NCI-H526 treated with DMSO at 0.1 percent for 48 hours (cell line): Measurements from ENCODE around the gene RSU1.
"Not testable (repeated sequence)": the region's sequence is repeated elsewhere in the genome, so short reads cannot be mapped to it uniquely, and the experiment has no call there.

ENCODE experiments used
- DNase-seq: peaks from one replicate; lab custom pipeline; 2025; lab: John Stamatoyannopoulos, UW

Gene RSU1

GRCh38 chr10:16817125-16818019 lies at the start of gene RSU1:
RSU1 (minus strand) TSS chr10:16817424; CDS start chr10:16817081, 343 bp downstream.
- peak; percentile 93 for DNase-seq

- no peak for DNase-seq
These were observed 49.5 kb upstream of the RSU1 start for GRCh38 chr10:16866541-16867275.

GRCh38 chr10:16865766-16866165 lies 48.5 kb upstream of the RSU1 start:
- no peak for DNase-seq

- DNase-seq = no peak
These were observed 46.5 kb upstream of the RSU1 start for GRCh38 chr10:16863766-16864165.

- no peak for DNase-seq
These were observed 40.2 kb upstream of the RSU1 start for GRCh38 chr10:16857419-16857818.

- DNase-seq = no peak
These were observed 39.3 kb upstream of the RSU1 start for GRCh38 chr10:16856567-16856966.

- no peak for DNase-seq
These were observed 38.9 kb upstream of the RSU1 start for GRCh38 chr10:16856092-16856491.

GRCh38 chr10:16854623-16855022 lies 37.4 kb upstream of the RSU1 start:
- DNase-seq = no peak

- no peak for DNase-seq
These were observed 36.6 kb upstream of the RSU1 start for GRCh38 chr10:16853809-16854208.

GRCh38 chr10:16853201-16853600 lies 36.0 kb upstream of the RSU1 start:
- DNase-seq = no peak

GRCh38 chr10:16852624-16853023 lies 35.4 kb upstream of the RSU1 start:
- no peak for DNase-seq

- no peak for DNase-seq
These were observed 31.4 kb upstream of the RSU1 start for GRCh38 chr10:16848562-16849154.

- DNase-seq = no peak
These were observed 30.4 kb upstream of the RSU1 start for GRCh38 chr10:16847644-16848043.

- no peak for DNase-seq
These were observed 28.0 kb upstream of the RSU1 start for GRCh38 chr10:16845248-16845647.

- peak; percentile 25 for DNase-seq
These were observed 26.1 kb upstream of the RSU1 start for GRCh38 chr10:16843252-16843870.

- DNase-seq = no peak
These were observed 18.0 kb upstream of the RSU1 start for GRCh38 chr10:16835228-16835627.

GRCh38 chr10:16832351-16833080 lies 15.3 kb upstream of the RSU1 start:
- DNase-seq = no peak

GRCh38 chr10:16828701-16829175 lies 11.5 kb upstream of the RSU1 start:
- no peak for DNase-seq

- peak; percentile 41 for DNase-seq
These were observed 10.9 kb upstream of the RSU1 start for GRCh38 chr10:16828114-16828568.

- DNase-seq = not testable (repeated sequence)
These were observed 10.2 kb upstream of the RSU1 start for GRCh38 chr10:16827474-16827873.

GRCh38 chr10:16822726-16823360 lies 5.6 kb upstream of the RSU1 start:
- no peak for DNase-seq
